ENCODE data around the gene RIOK2. TPM values are rescaled to one million over a fixed set of nuclear protein-coding genes. Genes with fewer than 3 reads are reported as not detected.

RIOK2 gene
- total RNA-seq, 2 donors from 2014 or later, result 27.3 to 37.7 TPM

GRCh38 chr5:97163360-97163764 lies 19.7 kb downstream of the RIOK2 start:
- Histone ChIP-seq H3K9ac (ENCODE audit: extremely low read depth, low read length, poor library complexity, severe bottlenecking) (no peak overlapping the region), H3K9me3 (ENCODE audit: control insufficient read depth, low read length) (no peaks in the 10 kb centered on the region), H3K27me3 (ENCODE audit: control insufficient read depth, insufficient read depth, low read length, poor library complexity, severe bottlenecking) (no peaks in the 10 kb centered on the region), H3K27ac (ENCODE audit: low read depth, low read length) (no peak overlapping the region), H3K4me3 (ENCODE audit: low read length) (no peak overlapping the region), H3K36me3 (ENCODE audit: control insufficient read depth, insufficient read depth, low read length) (peaks cover 71% of the 10 kb centered on the region), H3K4me1 (ENCODE audit: control insufficient read depth, insufficient read depth, low read length) (no peaks in the 10 kb centered on the region)
- Mint-ChIP-seq H3K27ac (no peak overlapping the region), H3K4me1 (no peaks in the 10 kb centered on the region), H3K9me3 (no peaks in the 10 kb centered on the region), H3K4me3 (no peak overlapping the region), H3K27me3 (ENCODE audit: insufficient read depth) (no peaks in the 10 kb centered on the region), H3K36me3 (ENCODE audit: low read depth) (peaks cover 31% of the 10 kb centered on the region)
- peak; percentile 84 for TF ChIP-seq CTCF (conservative IDR thresholded peaks at IDR 0.05)
- DNase-seq, result no peak

DNA sequence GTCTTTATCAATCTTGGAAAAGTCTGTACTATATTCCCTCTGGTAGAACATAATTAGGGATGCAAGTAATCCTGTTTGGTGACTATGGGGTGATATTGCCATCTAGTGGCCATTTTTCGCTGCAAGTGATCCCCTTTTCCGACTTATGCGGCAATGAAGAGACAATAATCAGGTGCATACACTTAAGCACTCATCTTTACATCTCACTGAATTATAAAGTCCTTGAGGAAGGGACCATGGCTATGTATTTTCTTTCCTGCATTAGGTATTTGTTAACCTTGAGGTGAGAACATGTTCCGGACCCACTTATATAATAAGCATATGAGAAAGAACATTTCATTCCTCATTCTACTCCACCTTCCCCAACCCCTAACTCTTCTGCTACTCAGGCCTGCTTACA lies 21.0 kb downstream of the RIOK2 start:
- Histone ChIP-seq H3K9me3 (ENCODE audit: control insufficient read depth, low read length) (peaks cover 12% of the 10 kb centered on the region), H3K27me3 (ENCODE audit: control insufficient read depth, insufficient read depth, low read length, poor library complexity, severe bottlenecking) (no peaks in the 10 kb centered on the region), H3K9ac (ENCODE audit: extremely low read depth, low read length, poor library complexity, severe bottlenecking) (no peak overlapping the region), H3K36me3 (ENCODE audit: control insufficient read depth, insufficient read depth, low read length) (peaks cover 58% of the 10 kb centered on the region), H3K27ac (ENCODE audit: low read depth, low read length) (no peak overlapping the region), H3K4me1 (ENCODE audit: control insufficient read depth, insufficient read depth, low read length) (no peaks in the 10 kb centered on the region), H3K4me3 (ENCODE audit: low read length) (no peak overlapping the region)
- 27 to 49% methylated on average over 3 to 4 of the region's 4 CpGs for WGBS, 2 experiments (ENCODE audit: insufficient coverage in 1 of 2, insufficient read length in 1 of 2)
- Mint-ChIP-seq H3K27me3 (ENCODE audit: insufficient read depth) (no peaks in the 10 kb centered on the region), H3K27ac (no peak overlapping the region), H3K9me3 (peaks cover 2% of the 10 kb centered on the region), H3K4me3 (no peak overlapping the region), H3K4me1 (no peaks in the 10 kb centered on the region), H3K36me3 (ENCODE audit: low read depth) (peaks cover 23% of the 10 kb centered on the region)
- DNase-seq, result peak; percentile 86
- TF ChIP-seq CTCF (conservative IDR thresholded peaks at IDR 0.05), result peak; percentile 91

GRCh38 chr5:97157689-97158088 lies 25.4 kb downstream of the RIOK2 start:
- H3K9me3 ChIP-seq (ENCODE audit: control insufficient read depth, low read length), result peaks cover 19% of the 10 kb centered on the region
- no peak overlapping the region for H3K4me3 ChIP-seq (ENCODE audit: low read length)
- H3K27me3 ChIP-seq (ENCODE audit: control insufficient read depth, insufficient read depth, low read length, poor library complexity, severe bottlenecking), result no peaks in the 10 kb centered on the region
- H3K4me1 ChIP-seq (ENCODE audit: control insufficient read depth, insufficient read depth, low read length), result no peaks in the 10 kb centered on the region
- no peak for TF ChIP-seq CTCF (conservative IDR thresholded peaks at IDR 0.05)
- no peak overlapping the region for H3K9ac ChIP-seq (ENCODE audit: extremely low read depth, low read length, poor library complexity, severe bottlenecking)
- peaks cover 2% of the 10 kb centered on the region for H3K27me3 Mint-ChIP-seq (ENCODE audit: insufficient read depth)
- no peak for DNase-seq
- peaks cover 21% of the 10 kb centered on the region for H3K36me3 ChIP-seq (ENCODE audit: control insufficient read depth, insufficient read depth, low read length)
- H3K4me3 Mint-ChIP-seq, result no peak overlapping the region
- no peak overlapping the region for H3K27ac ChIP-seq (ENCODE audit: low read depth, low read length)
- H3K36me3 Mint-ChIP-seq (ENCODE audit: low read depth), result peaks cover 3% of the 10 kb centered on the region
- H3K27ac Mint-ChIP-seq, result no peak overlapping the region
- peaks cover 2% of the 10 kb centered on the region for H3K9me3 Mint-ChIP-seq
- H3K4me1 Mint-ChIP-seq, result no peaks in the 10 kb centered on the region
- 96 to 100% methylated on average over 1 to 2 of the region's 2 CpGs for WGBS, 2 experiments (ENCODE audit: insufficient coverage in 1 of 2, insufficient read length in 1 of 2)
